HG03066 (cell line): ENCODE data around the gene MPIG6B.

Experiments used
- ATAC-seq: cut with Tn5 transposase; IDR thresholded peaks from one replicate; pipeline ENCODE4 v1.9.1; 2021; ENCODE audit warnings: low read depth; ENCODE audit not compliant: unreplicated experiment

Gene MPIG6B

DNA sequence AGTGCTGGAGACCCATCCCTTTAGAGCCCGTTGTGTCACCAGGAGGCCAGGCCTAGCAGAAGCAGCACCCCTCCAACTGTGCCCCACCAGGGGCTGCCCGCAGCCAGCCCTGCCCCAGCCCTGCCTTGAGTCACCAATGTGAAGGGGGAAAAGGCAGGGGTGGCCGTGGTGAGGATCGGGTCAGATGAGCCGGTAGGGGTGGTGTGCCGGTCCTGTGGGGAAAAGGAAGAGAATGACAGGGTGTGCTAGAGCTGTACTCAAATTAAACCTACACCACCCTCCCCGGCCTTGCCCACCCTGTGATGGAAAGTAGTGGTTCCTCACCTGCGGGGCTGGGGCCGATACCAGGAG, 42.4 kb downstream of the MPIG6B start:
- no peak for ATAC-seq

DNA sequence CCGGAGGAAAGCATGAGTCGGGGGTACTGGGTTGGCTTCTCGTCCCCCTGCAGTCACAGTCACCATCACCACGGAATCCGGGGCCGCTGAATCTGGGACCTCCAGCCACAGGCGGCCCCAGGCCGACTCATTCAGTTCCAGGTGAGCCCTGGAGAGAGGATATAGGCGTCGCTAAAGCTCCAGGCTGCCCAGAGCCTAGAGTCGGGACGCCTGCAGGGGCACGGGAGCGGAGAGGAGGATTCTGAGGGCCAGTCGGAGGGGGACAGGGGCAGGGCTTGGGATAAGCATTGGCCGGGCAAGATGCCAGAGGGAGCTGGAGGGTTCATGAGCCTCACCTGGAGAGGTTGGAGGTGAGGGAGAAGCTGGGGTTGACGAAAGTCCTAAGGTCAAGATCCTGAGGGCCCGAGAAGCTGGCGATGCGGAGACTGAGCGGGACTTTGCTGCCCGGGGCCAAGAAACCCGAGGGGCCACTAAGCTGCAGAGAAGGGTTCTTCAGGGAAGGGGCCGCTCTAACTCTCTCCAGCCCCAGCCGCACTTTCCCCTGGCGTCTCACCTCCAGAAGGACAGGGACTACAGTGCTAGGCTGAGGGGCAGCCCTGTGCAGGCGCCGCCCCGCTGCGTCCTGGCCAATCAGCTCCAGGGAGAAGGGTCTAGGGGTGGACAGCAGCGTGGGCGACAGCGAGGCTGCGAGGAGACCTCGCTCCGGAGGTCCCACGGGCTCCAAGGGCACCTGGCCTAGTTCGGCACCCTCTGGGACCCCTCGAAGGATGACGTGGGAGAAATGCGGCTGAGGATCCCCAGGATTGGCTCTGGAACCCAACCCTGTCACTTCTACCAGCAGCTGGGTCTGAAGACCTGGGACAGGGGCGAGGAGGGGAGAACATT, 43.0 kb downstream of the MPIG6B start:
- no peak for ATAC-seq

DNA sequence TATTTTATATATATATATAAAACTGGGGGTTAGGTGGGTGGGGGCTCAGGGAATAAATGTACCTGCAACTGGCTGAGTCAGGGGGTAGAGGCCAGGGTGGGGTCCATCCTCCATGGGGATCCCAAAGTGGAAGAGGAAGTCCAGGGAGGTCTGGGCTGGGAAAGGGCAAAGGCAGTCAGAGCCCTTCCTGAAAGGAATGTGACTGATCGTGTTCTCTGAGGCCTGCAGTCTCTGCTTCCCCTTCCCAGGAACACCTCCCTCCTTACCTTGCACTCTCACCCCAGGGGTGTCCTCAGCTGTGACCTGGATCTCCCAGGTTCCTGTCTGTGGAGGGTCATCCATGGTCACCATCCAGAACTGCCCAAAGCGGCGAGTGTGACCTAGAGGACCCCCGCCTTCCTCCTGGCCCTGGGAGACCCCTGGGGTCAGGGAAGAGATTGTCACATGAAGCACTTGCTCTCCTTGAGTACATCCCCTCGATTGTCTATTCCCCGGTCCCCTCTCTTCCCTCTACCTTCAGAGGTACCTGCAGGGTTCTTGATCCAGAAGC, 44.0 kb downstream of the MPIG6B start:
- no peak for ATAC-seq

- no peak for ATAC-seq
These were observed 45.4 kb downstream of the MPIG6B start for GRCh38 chr6:31768363-31769257.

- ATAC-seq = no peak
These were observed 46.7 kb downstream of the MPIG6B start for GRCh38 chr6:31769684-31770371.

DNA sequence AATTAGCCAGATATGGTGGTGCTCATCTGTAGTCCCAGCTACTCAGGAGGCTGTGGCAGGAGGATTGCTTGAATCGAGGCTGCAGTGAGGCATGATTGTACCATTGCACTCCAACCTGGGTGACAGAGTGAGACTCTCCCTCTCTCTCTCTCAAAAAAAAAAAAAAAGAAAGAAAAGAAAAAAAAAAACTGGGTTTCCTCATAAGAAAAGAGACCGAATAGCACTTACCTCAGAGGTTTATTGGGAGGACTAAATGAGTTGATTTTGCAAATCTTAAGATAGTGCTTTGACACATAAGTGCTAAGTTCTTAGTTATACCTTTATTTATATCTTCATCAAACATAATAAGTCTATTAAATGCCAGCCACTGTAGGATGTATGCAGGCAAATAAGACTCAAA, 47.7 kb downstream of the MPIG6B start:
- ATAC-seq = no peak

DNA sequence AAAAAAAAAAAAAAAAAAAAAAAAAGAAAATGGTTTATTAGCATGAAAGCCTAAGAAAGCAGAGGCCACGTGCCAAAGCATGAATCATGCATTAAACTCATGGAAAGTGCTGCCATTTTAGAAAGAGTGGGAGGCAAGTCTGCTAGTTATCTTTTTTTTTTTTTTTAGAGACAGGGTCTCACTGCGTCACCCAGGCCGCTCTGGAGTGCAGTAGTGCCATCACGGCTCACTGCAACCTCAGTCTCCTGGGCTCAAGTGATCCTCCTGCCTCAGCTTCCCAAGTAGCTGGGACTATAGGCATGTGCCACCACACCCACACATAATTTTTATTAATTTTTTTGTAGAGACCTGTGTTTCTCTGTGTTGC, 48.8 kb downstream of the MPIG6B start:
- no peak for ATAC-seq

GRCh38 chr6:31775184-31775583, 52.0 kb downstream of the MPIG6B start:
- no peak for ATAC-seq

DNA sequence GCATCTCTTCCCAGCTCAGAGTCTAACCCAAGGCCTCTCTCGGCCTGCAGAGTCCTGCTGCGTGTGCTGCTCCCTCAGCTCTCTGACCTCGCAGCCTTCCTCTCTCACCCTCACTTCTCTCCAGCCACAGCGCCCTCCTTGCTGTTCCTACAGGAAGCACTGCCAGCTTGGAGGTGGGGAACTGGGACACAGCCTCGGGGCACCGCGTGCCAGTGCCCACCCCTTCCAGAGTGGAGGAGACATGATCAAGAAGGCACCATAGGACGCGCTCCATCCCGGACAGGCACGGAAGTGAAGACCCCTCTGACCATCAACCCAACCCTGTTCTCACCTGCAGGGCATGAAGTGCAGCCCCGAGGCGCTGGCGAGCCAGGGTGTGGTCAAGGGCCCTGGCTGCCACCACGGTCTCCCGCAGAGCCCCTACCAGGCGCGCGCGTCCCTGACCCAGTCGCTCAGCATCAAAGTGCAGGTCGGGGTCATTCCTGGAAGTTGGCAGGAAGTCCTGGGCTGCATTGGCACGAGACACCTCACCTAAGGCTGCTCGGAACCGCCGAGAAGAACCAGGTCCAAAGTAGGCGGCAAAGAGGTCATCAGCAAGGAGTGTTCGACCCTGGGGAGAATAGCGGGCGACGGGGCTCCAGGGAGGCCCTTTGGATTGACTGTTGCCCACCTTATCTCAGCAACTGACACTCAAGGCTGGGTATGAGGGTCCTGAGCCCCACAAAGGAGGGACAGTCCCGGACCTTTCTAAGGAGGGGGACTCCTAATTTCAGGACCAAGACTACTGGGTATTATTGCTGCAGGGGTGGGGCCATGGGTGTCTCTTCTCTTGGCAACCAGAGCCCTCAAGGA, 52.7 kb downstream of the MPIG6B start:
- ATAC-seq = no peak
